NCI-H1092 (cell line): ENCODE data around the gene FAM20C.

Experiments
- DNase-seq: peaks from one replicate; lab custom pipeline; 2025; lab: John Stamatoyannopoulos, UW

The FAM20C gene

GRCh38 chr7:245574-246295 is 53.4 kb downstream of the FAM20C start:
- no peak for DNase-seq

- DNase-seq = no peak
These were observed 54.1 kb downstream of the FAM20C start for GRCh38 chr7:246451-246850.

- no peak for DNase-seq
These were observed 54.8 kb downstream of the FAM20C start for GRCh38 chr7:247181-247580.

- no peak for DNase-seq
These were observed 55.3 kb downstream of the FAM20C start for GRCh38 chr7:247636-248035.

- DNase-seq = no peak
These were observed 56.5 kb downstream of the FAM20C start for GRCh38 chr7:248732-249435.

- no peak for DNase-seq
These were observed 57.6 kb downstream of the FAM20C start for GRCh38 chr7:249989-250388.

GRCh38 chr7:250523-250922 is 58.2 kb downstream of the FAM20C start:
- DNase-seq = no peak

- no peak for DNase-seq
These were observed 58.6 kb downstream of the FAM20C start for GRCh38 chr7:251005-251404.

GRCh38 chr7:251446-252175 is 59.2 kb downstream of the FAM20C start:
- no peak for DNase-seq

GRCh38 chr7:252216-252965 is 60.0 kb downstream of the FAM20C start:
- no peak for DNase-seq

- DNase-seq = no peak
These were observed 60.6 kb downstream of the FAM20C start for GRCh38 chr7:252981-253380.

GRCh38 chr7:253581-254336 is 61.4 kb downstream of the FAM20C start:
- DNase-seq = no peak

GRCh38 chr7:254337-255037 is 62.1 kb downstream of the FAM20C start:
- DNase-seq = no peak

GRCh38 chr7:255038-255435 is 62.7 kb downstream of the FAM20C start:
- no peak for DNase-seq

- DNase-seq = no peak
These were observed 63.5 kb downstream of the FAM20C start for GRCh38 chr7:255721-256361.

GRCh38 chr7:256461-256940 is 64.1 kb downstream of the FAM20C start:
- DNase-seq = no peak

GRCh38 chr7:256981-257646 is 64.7 kb downstream of the FAM20C start:
- no peak for DNase-seq

- no peak for DNase-seq
These were observed 65.2 kb downstream of the FAM20C start for GRCh38 chr7:257647-257992.

GRCh38 chr7:258476-259190 is 66.3 kb downstream of the FAM20C start:
- no peak for DNase-seq
